Neural crest cell (in vitro differentiated cells): ENCODE data around the gene HYI. TPM values are rescaled to one million over a fixed set of nuclear protein-coding genes. Genes with fewer than 3 reads are reported as not detected.

Source experiments
- DNase-seq: peaks from one replicate; pipeline ENCODE4 v3.0.0; 2021; ENCODE audit warnings: low read depth, mixed read lengths, low spot score
- H3K27ac Mint-ChIP-seq: one replicate; pipeline ENCODE4 v1.8.0; 2021; ENCODE audit warnings: mild to moderate bottlenecking, mixed read lengths; ENCODE audit not compliant: unreplicated experiment
- H3K27me3 Mint-ChIP-seq: 2 replicates; pipeline ENCODE4 v1.8.0; 2021; ENCODE audit warnings: low read depth, mild to moderate bottlenecking, mixed read lengths
- H3K36me3 Mint-ChIP-seq: 2 replicates; pipeline ENCODE4 v1.8.0; 2021; ENCODE audit warnings: low read depth, mild to moderate bottlenecking, mixed read lengths
- H3K4me1 Mint-ChIP-seq: 2 replicates; pipeline ENCODE4 v1.8.0; 2021; ENCODE audit warnings: mixed read lengths
- H3K4me3 Mint-ChIP-seq: one replicate; pipeline ENCODE4 v1.8.0; 2021; ENCODE audit warnings: mild to moderate bottlenecking, mixed read lengths
- H3K9me3 Mint-ChIP-seq: 2 replicates; pipeline ENCODE4 v1.8.0; 2021; ENCODE audit warnings: mixed read lengths
- CTCF ChIP-seq: fragments of 200-600 bp; sonication (generic); conservative IDR thresholded peaks from 2 replicates; pipeline ENCODE4 v1.5.0; 2021; ENCODE audit warnings: antibody characterized with exemption, mild to moderate bottlenecking
- total RNA-seq: library from RNA; stranded (reverse); gene quantifications from 2 replicates; pipeline ENCODE4 v1.2.1, GENCODE V29; 2021

Gene HYI
- total RNA-seq, 1 donor from 2014 or later, result 46.6 TPM

- Mint-ChIP-seq H3K27me3 (no peaks in the 10 kb centered on the region), H3K36me3 (peaks cover 18% of the 10 kb centered on the region), H3K9me3 (no peaks in the 10 kb centered on the region), H3K27ac (peak overlapping the region; percentile 27), H3K4me3 (no peak overlapping the region), H3K4me1 (no peaks in the 10 kb centered on the region)
- no peak for DNase-seq
- TF ChIP-seq CTCF, result no peak
Measured at GRCh38 chr1:43427941-43428340, 25.8 kb downstream of the HYI start.

GRCh38 chr1:43427524-43427923 is 26.2 kb downstream of the HYI start:
- Mint-ChIP-seq H3K27me3 (no peaks in the 10 kb centered on the region), H3K4me1 (no peaks in the 10 kb centered on the region)
- no peak for TF ChIP-seq CTCF

GRCh38 chr1:43426221-43426620 is 27.5 kb downstream of the HYI start:
- TF ChIP-seq CTCF, result no peak
- Mint-ChIP-seq H3K27ac (no peak overlapping the region), H3K4me3 (no peak overlapping the region), H3K27me3 (no peaks in the 10 kb centered on the region), H3K9me3 (no peaks in the 10 kb centered on the region), H3K36me3 (peaks cover 11% of the 10 kb centered on the region), H3K4me1 (no peaks in the 10 kb centered on the region)
- DNase-seq, result no peak

More at GRCh38 chr1:43427524-43427923, 26.2 kb downstream of the HYI start:
- Mint-ChIP-seq H3K4me3 (no peak overlapping the region), H3K27ac (no peak overlapping the region), H3K9me3 (no peaks in the 10 kb centered on the region), H3K36me3 (peaks cover 18% of the 10 kb centered on the region)
- DNase-seq, result no peak

GRCh38 chr1:43425045-43425444 is 28.7 kb downstream of the HYI start:
- TF ChIP-seq CTCF, result no peak
- DNase-seq, result no peak
- peaks cover 6% of the 10 kb centered on the region for H3K36me3 Mint-ChIP-seq
- no peaks in the 10 kb centered on the region for H3K4me1 Mint-ChIP-seq
- no peak overlapping the region for H3K4me3 Mint-ChIP-seq
- H3K27ac Mint-ChIP-seq, result no peak overlapping the region
- H3K9me3 Mint-ChIP-seq, result no peaks in the 10 kb centered on the region
- H3K27me3 Mint-ChIP-seq, result no peaks in the 10 kb centered on the region

- Mint-ChIP-seq H3K36me3 (peaks cover 6% of the 10 kb centered on the region), H3K4me3 (no peak overlapping the region), H3K27me3 (no peaks in the 10 kb centered on the region), H3K9me3 (no peaks in the 10 kb centered on the region), H3K4me1 (no peaks in the 10 kb centered on the region), H3K27ac (no peak overlapping the region)
- no peak for TF ChIP-seq CTCF
- no peak for DNase-seq
Measured at GRCh38 chr1:43423672-43424550, 29.8 kb downstream of the HYI start.
